ENCODE results near the gene RNF225. TPM values are rescaled to one million over a fixed set of nuclear protein-coding genes. Genes with fewer than 3 reads are reported as not detected.

Gene RNF225
- total RNA-seq, 1 experiment from 2014 or later, result 0.73 TPM

DNA sequence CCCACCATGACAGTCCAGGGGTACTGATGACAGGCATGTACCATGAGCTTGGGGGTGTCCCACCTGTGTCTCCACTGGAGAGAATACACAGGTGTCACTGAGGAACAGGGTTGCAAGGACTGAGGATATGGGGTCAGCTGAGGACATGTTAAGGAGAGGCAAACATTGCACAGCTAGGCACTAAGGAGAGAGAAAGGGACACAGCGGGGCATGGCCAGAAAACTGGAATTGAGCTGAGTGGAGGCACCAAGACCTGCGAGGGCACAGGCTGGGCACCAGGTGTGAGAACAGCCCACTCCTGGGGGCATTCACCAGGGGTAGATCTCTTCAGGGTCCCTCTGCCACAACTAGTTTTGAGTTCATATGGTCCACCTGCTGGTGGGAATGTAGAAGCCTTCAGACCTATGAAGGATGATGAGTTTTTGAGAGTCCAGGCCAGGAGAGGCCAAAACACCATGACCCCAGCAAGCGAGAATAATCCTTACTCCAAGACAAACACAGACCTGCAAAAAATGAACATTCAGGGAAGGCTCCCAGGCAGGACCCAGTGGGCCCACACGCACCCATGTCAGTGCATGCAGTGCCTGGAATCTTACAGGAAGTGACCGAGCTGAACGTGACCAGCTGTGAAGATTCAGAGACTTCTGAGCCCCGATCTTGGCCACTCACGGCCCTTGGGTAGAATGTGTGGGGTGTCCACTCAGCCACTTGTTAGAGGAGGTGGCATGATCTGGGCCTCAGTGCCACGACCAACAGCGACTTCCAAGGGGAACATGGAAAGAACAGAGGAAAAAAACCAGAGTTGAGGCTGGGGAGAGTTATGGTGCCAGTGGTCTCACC, 11.6 kb downstream of the RNF225 start:
- H3K9me3 Mint-ChIP-seq (ENCODE audit: unreplicated experiment), result no peaks in the 10 kb centered on the region
- TF ChIP-seq CTCF (IDR thresholded peaks at IDR 0.05; ENCODE audit: insufficient read depth in 1 of 2, low read depth in 1 of 2, low read length in 1 of 2, severe bottlenecking in 1 of 2, unreplicated experiment in 1 of 2), result peak; percentile 34 to 54
- peak in 1 of 2 experiments; percentile 36 for DNase-seq
- no peaks in the 10 kb centered on the region for H3K27me3 ChIP-seq (replicated peaks; ENCODE audit: control insufficient read depth, insufficient read depth, low read length)
- intact Hi-C loops (cut with micrococcal nuclease; ENCODE audit: unreplicated experiment), result no loop called here
- POLR2A ChIA-PET, result no interaction called here
- peak overlapping the region; percentile 95 for H3K4me3 Mint-ChIP-seq (ENCODE audit: unreplicated experiment)
- H3K27me3 Mint-ChIP-seq (ENCODE audit: insufficient read depth, unreplicated experiment), result no peaks in the 10 kb centered on the region
- no peaks in the 10 kb centered on the region for H3K9me3 ChIP-seq
- peaks cover 17% of the 10 kb centered on the region for H3K36me3 Mint-ChIP-seq (ENCODE audit: insufficient read depth, unreplicated experiment)
- peaks cover 16% of the 10 kb centered on the region for H3K4me1 ChIP-seq
- peak overlapping the region; percentile 73 for H3K4me3 ChIP-seq (ENCODE audit: low read depth, low read length)
- peak overlapping the region; percentile 87 for H3K27ac Mint-ChIP-seq (ENCODE audit: unreplicated experiment)
- H3K4me1 Mint-ChIP-seq (ENCODE audit: low read depth, unreplicated experiment), result peaks cover 22% of the 10 kb centered on the region
- no peaks in the 10 kb centered on the region; the same call in 1 of the 2 replicates for H3K36me3 ChIP-seq (ENCODE audit: control insufficient read depth, insufficient read depth, low read length)
- CTCF ChIA-PET, result interaction anchor here (0.6 kb wide), 1 partner anchor 44 kb away, joined by 4 read pairs; the partner anchor contains the start of gene ZNF497
- BruUV-seq (replicated peaks), result no TSS peak

DNA sequence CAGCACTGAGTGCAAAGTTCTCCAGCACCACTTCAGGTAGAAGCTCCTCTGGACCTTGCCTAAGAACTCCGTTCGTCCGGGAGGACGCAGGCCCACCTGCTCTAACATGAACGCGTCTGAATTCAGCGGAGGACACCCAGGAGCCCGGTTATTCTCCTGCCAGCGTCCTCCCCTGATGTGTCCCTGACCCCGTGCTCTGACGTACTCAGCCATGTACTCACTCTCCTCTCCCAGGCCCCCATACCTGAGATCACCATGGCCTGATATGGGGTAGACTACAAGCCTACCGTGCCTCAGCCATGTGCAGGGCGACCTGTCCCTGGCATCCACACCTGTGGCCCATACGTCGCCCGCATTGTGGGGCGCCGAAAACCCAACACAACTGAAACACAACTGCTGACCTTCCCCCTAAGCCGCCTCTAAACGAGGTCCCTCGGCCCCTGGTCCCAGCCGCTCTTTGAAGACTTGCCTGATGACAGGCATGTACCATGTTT, 12.2 kb downstream of the RNF225 start:
- Mint-ChIP-seq H3K4me3 (ENCODE audit: unreplicated experiment) (peak overlapping the region; percentile 95), H3K36me3 (ENCODE audit: insufficient read depth, unreplicated experiment) (peaks cover 17% of the 10 kb centered on the region), H3K4me1 (ENCODE audit: low read depth, unreplicated experiment) (peaks cover 22% of the 10 kb centered on the region), H3K27ac (ENCODE audit: unreplicated experiment) (peak overlapping the region; percentile 87), H3K9me3 (ENCODE audit: unreplicated experiment) (no peaks in the 10 kb centered on the region), H3K27me3 (ENCODE audit: insufficient read depth, unreplicated experiment) (no peaks in the 10 kb centered on the region)
- no peak for TF ChIP-seq CTCF (IDR thresholded peaks at IDR 0.05; ENCODE audit: insufficient read depth in 1 of 2, low read depth in 1 of 2, low read length in 1 of 2, severe bottlenecking in 1 of 2, unreplicated experiment in 1 of 2)
- DNase-seq, result peak in 1 of 2 experiments; percentile 20
- POLR2A ChIA-PET, result interaction anchor here (1.0 kb wide), 5 partner anchors 11 to 136 kb away, joined by 3 to 6 read pairs (median 5); partner anchors contain the start of genes TRIM28, ZBTB45 and ZNF446
- peaks cover 16% of the 10 kb centered on the region for H3K4me1 ChIP-seq
- BruUV-seq (replicated peaks), result TSS peak; percentile 91
- H3K9me3 ChIP-seq, result no peaks in the 10 kb centered on the region
- CTCF ChIA-PET, result interaction anchor here (1.0 kb wide), 1 partner anchor 45 kb away, joined by 4 read pairs; the partner anchor contains the start of gene ZNF497
- intact Hi-C loops (cut with micrococcal nuclease; ENCODE audit: unreplicated experiment), result loop anchor here (1.0 kb wide), 2 partner anchors 44 to 59 kb away; partner anchors contain the start of gene ZNF324B
- H3K4me3 ChIP-seq (ENCODE audit: low read depth, low read length), result peak overlapping the region; percentile 73
- no peaks in the 10 kb centered on the region for H3K27me3 ChIP-seq (replicated peaks; ENCODE audit: control insufficient read depth, insufficient read depth, low read length)
- no peaks in the 10 kb centered on the region; the same call in 1 of the 2 replicates for H3K36me3 ChIP-seq (ENCODE audit: control insufficient read depth, insufficient read depth, low read length)

Measured in Caco-2 (cell line).